ENCODE results near the gene RAPGEF1.
A peak's percentile ranks its signal among the peaks of the same experiment; 100 is the strongest.

Gene RAPGEF1

GRCh38 chr9:131669269-131670157, 70.4 kb downstream of the RAPGEF1 start:
- CTCF ChIA-PET: interaction anchor here (0.6 to 1.5 kb wide), 3 partner anchors 33 to 78 kb away, joined by 3 to 5 read pairs (median 4); no protein-coding TSS in a partner anchor
- H3K27ac ChIP-seq: peak overlapping the region; percentile 71
- DNase-seq (ENCODE audit: low spot score): no peak
- TF ChIP-seq, protein P1, sequence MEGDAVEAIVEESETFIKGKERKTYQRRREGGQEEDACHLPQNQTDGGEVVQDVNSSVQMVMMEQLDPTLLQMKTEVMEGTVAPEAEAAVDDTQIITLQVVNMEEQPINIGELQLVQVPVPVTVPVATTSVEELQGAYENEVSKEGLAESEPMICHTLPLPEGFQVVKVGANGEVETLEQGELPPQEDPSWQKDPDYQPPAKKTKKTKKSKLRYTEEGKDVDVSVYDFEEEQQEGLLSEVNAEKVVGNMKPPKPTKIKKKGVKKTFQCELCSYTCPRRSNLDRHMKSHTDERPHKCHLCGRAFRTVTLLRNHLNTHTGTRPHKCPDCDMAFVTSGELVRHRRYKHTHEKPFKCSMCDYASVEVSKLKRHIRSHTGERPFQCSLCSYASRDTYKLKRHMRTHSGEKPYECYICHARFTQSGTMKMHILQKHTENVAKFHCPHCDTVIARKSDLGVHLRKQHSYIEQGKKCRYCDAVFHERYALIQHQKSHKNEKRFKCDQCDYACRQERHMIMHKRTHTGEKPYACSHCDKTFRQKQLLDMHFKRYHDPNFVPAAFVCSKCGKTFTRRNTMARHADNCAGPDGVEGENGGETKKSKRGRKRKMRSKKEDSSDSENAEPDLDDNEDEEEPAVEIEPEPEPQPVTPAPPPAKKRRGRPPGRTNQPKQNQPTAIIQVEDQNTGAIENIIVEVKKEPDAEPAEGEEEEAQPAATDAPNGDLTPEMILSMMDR (conservative IDR thresholded peaks at IDR 0.05; ENCODE audit: low read depth): no peak
- POLR2A ChIA-PET (ENCODE audit: low non-redundant PET): no interaction called here

- peak; percentile 43 for DNase-seq (ENCODE audit: low spot score)
- POLR2A ChIA-PET (ENCODE audit: low non-redundant PET): no interaction called here
- H3K27ac ChIP-seq: peak overlapping the region; percentile 71
- TF ChIP-seq, protein P1 (conservative IDR thresholded peaks at IDR 0.05; ENCODE audit: low read depth): no peak
- CTCF ChIA-PET: interaction anchor here (0.6 to 1.5 kb wide), 3 partner anchors 32 to 77 kb away, joined by 3 to 5 read pairs (median 4); no protein-coding TSS in a partner anchor
These were observed 71.2 kb downstream of the RAPGEF1 start for GRCh38 chr9:131668439-131669268.

DNA sequence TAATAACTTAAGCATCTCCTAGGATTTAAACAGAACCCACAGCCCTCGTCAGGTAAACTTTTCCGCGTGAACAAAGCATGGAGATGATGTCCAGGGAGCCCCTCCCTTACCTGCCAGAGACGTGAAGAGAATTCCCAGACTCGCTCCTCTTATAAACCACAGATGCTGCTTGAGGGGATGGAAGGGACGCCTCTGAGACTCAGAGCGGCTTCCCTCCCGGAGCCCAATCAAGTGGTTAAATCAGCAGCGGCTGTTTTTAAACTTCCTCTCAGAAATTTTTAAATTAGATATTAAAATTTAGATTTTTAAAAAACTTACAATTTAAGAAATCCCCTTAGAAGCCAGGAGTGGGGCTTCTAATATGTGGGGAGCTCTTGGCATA, 71.8 kb downstream of the RAPGEF1 start:
- ChIA-PET POLR2A (ENCODE audit: low non-redundant PET) (no interaction called here), CTCF (interaction anchor here (1.5 kb wide), 1 partner anchor 77 kb away, joined by 4 read pairs; no protein-coding TSS in a partner anchor)
- DNase-seq (ENCODE audit: low spot score): no peak
- H3K27ac ChIP-seq: peak overlapping the region; percentile 71
- TF ChIP-seq, protein P1 (conservative IDR thresholded peaks at IDR 0.05; ENCODE audit: low read depth): no peak

DNA sequence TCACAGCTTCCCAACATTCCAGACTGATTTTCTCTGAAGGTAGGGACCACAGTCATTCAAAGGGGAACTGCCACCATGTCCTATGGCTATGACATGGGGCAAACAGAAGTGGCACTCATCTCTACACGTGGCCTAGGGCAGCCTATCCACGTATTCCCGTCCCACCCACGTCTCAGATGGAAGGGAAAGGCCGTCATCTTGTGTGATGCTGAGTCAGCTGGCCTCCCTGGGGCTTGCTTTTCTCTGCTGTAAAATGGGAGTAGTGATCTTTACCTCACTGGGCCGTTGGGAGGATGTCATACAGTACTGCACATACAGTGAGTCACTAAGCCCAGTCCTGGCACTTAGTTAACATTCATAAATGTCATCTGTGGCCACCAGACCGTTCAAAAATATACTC, 72.3 kb downstream of the RAPGEF1 start:
- POLR2A ChIA-PET (ENCODE audit: low non-redundant PET): no interaction called here

DNA sequence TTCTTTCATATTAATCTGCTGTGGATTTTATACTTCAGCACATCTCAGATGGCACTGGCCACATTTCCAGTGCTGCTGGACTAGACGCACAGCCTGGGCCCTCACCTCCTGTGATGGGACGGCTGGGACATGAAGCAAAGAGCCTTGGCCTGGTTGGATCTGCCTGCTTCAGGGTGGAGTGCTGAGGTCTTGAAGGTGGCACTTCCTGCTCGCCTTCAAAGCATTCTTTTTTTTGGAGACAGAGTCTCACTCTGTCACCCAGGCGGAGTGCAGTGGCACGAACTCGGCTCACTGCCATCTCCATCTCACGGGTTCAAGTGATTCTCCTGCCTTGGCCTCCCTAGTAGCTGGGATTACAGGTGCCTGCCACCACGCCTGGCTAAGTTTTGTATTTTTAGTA, 73.1 kb downstream of the RAPGEF1 start:
- ChIA-PET CTCF (no interaction called here), POLR2A (ENCODE audit: low non-redundant PET) (no interaction called here)
- DNase-seq (ENCODE audit: low spot score): no peak
- no peak overlapping the region for H3K27ac ChIP-seq
- TF ChIP-seq, protein P1 (conservative IDR thresholded peaks at IDR 0.05; ENCODE audit: low read depth): no peak

More for the DNA sequence above, 72.3 kb downstream of the RAPGEF1 start:
- DNase-seq (ENCODE audit: low spot score): no peak
- CTCF ChIA-PET: interaction anchor here (1.5 kb wide), 1 partner anchor 76 kb away, joined by 4 read pairs; no protein-coding TSS in a partner anchor
- no peak overlapping the region for H3K27ac ChIP-seq
- TF ChIP-seq, protein P1 (conservative IDR thresholded peaks at IDR 0.05; ENCODE audit: low read depth): no peak

GRCh38 chr9:131666029-131666428, 73.8 kb downstream of the RAPGEF1 start:
- ChIA-PET CTCF (interaction anchor here (1.0 kb wide), 1 partner anchor 10 kb away, joined by 4 read pairs; no protein-coding TSS in a partner anchor), POLR2A (ENCODE audit: low non-redundant PET) (no interaction called here)
- TF ChIP-seq, protein P1 (conservative IDR thresholded peaks at IDR 0.05; ENCODE audit: low read depth): no peak
- H3K27ac ChIP-seq: no peak overlapping the region
- no peak for DNase-seq (ENCODE audit: low spot score)

All from RWPE1 (cell line).